HG03460 (cell line): ENCODE results near the gene BABAM2.

ENCODE experiments used
- ATAC-seq: cut with Tn5 transposase; IDR thresholded peaks from one replicate; pipeline ENCODE4 v1.9.1; 2021; ENCODE audit not compliant: unreplicated experiment

Gene BABAM2

GRCh38 chr2:28270456-28271152 lies 380.1 kb downstream of the BABAM2 start:
- ATAC-seq = no peak

GRCh38 chr2:28271231-28271918 lies 380.8 kb downstream of the BABAM2 start:
- no peak for ATAC-seq

- no peak for ATAC-seq
Observed at GRCh38 chr2:28271919-28272250, 381.4 kb downstream of the BABAM2 start.

GRCh38 chr2:28273751-28274150 lies 383.2 kb downstream of the BABAM2 start:
- no peak for ATAC-seq

GRCh38 chr2:28274911-28275685 lies 384.6 kb downstream of the BABAM2 start:
- ATAC-seq = no peak

- ATAC-seq = no peak
Observed at GRCh38 chr2:28276076-28276618, 385.6 kb downstream of the BABAM2 start.

GRCh38 chr2:28276807-28277206 lies 386.3 kb downstream of the BABAM2 start:
- no peak for ATAC-seq

GRCh38 chr2:28277466-28277865 lies 386.9 kb downstream of the BABAM2 start:
- no peak for ATAC-seq

- no peak for ATAC-seq
Observed at GRCh38 chr2:28279371-28279770, 388.8 kb downstream of the BABAM2 start.

GRCh38 chr2:28280619-28281018 lies 390.1 kb downstream of the BABAM2 start:
- ATAC-seq = no peak

GRCh38 chr2:28281739-28282138 lies 391.2 kb downstream of the BABAM2 start:
- ATAC-seq = no peak

- no peak for ATAC-seq
Observed at GRCh38 chr2:28282248-28282647, 391.7 kb downstream of the BABAM2 start.

- no peak for ATAC-seq
Observed at GRCh38 chr2:28282861-28283646, 392.5 kb downstream of the BABAM2 start.

- no peak for ATAC-seq
Observed at GRCh38 chr2:28283861-28284260, 393.3 kb downstream of the BABAM2 start.

- no peak for ATAC-seq
Observed at GRCh38 chr2:28286678-28287077, 396.1 kb downstream of the BABAM2 start.

GRCh38 chr2:28287256-28287915 lies 396.9 kb downstream of the BABAM2 start:
- ATAC-seq = no peak

- no peak for ATAC-seq
Observed at GRCh38 chr2:28288620-28289019, 398.1 kb downstream of the BABAM2 start.

GRCh38 chr2:28291811-28292440 lies 401.4 kb downstream of the BABAM2 start:
- no peak for ATAC-seq

- no peak for ATAC-seq
Observed at GRCh38 chr2:28292491-28292890, 402.0 kb downstream of the BABAM2 start.

GRCh38 chr2:28293416-28293815 lies 402.9 kb downstream of the BABAM2 start:
- no peak for ATAC-seq
